PC-9 (cell line): Measurements from ENCODE around the gene NKAIN2. TPM values are rescaled to one million over a fixed set of nuclear protein-coding genes. Genes with fewer than 3 reads are reported as not detected.

Experiments
- BruUV-seq: library from RNA; stranded (reverse); fragments of 400-500 nt; replicated peaks from 2 replicates; lab custom pipeline; 2021; lab: Mats Ljungman, UMichigan
- CTCF ChIA-PET: fragments of 300-600 bp; sonication (Branson Sonifier 250); formaldehyde crosslinking; loops from one replicate; lab custom pipeline; 2022; ENCODE audit warnings: antibody characterized with exemption; lab: Charles Lee
- POLR2A ChIA-PET: fragments of 300-600 bp; sonication (Branson Sonifier 250); formaldehyde crosslinking; loops from one replicate; lab custom pipeline; 2022; ENCODE audit warnings: antibody characterized with exemption; ENCODE audit not compliant: unreplicated experiment; lab: Charles Lee
- DNase-seq, 2 experiments: peaks; one replicate each; pipeline versions ENCODE4 v3.0.0 to v3.0.0-alpha.2; 2015 to 2022; ENCODE audit warnings: mixed read lengths in 1 of 2
- H2AFZ ChIP-seq: fragments of 200-600 bp; sonication (generic); 2 replicates; pipeline ENCODE4 v1.8.1; 2017; ENCODE audit warnings: antibody characterized with exemption
- H3F3A ChIP-seq: fragments of 200-600 bp; sonication (generic); 2 replicates; pipeline ENCODE4 v1.8.1; 2017; ENCODE audit warnings: antibody characterized with exemption, mild to moderate bottlenecking, low read depth; ENCODE audit not compliant: insufficient read depth
- H3K27ac ChIP-seq: fragments of 200-600 bp; sonication (generic); 2 replicates; pipeline ENCODE4 v1.6.1; 2016; ENCODE audit warnings: mixed run types
- H3K27me3 ChIP-seq: fragments of 200-600 bp; sonication (generic); 2 replicates; pipeline ENCODE4 v1.6.1; 2016; ENCODE audit warnings: low read depth, mixed run types; ENCODE audit not compliant: insufficient read depth
- H3K36me3 ChIP-seq: fragments of 200-600 bp; sonication (generic); 2 replicates; pipeline ENCODE4 v1.6.1; 2016; ENCODE audit warnings: low read depth, mixed run types
- H3K4me1 ChIP-seq: fragments of 200-600 bp; sonication (generic); replicated peaks from 2 replicates; pipeline ENCODE4 v1.6.1; 2016; ENCODE audit warnings: mixed run types; ENCODE audit not compliant: insufficient read depth
- H3K4me2 ChIP-seq: fragments of 200-600 bp; sonication (generic); 2 replicates; pipeline ENCODE4 v1.6.1; 2017; ENCODE audit warnings: mixed run types
- H3K4me3 ChIP-seq: fragments of 200-600 bp; sonication (generic); 2 replicates; pipeline ENCODE4 v1.6.1; 2016; ENCODE audit warnings: mixed run types
- H3K79me2 ChIP-seq: fragments of 200-600 bp; sonication (generic); 2 replicates; pipeline ENCODE4 v1.6.1; 2017; ENCODE audit warnings: low read depth, mixed run types
- H3K9me2 ChIP-seq: fragments of 200-600 bp; sonication (generic); 2 replicates; pipeline ENCODE4 v1.8.1; 2017; ENCODE audit warnings: mild to moderate bottlenecking; ENCODE audit not compliant: insufficient read depth
- H3K9me3 ChIP-seq: fragments of 200-600 bp; sonication (generic); 2 replicates; pipeline ENCODE4 v1.8.1; 2016; ENCODE audit warnings: low read depth; ENCODE audit not compliant: insufficient read depth
- H4K20me1 ChIP-seq: fragments of 200-600 bp; sonication (generic); 2 replicates; pipeline ENCODE4 v1.8.1; 2017; ENCODE audit not compliant: insufficient read depth
- EZH2 ChIP-seq: fragments of 200-600 bp; sonication (generic); IDR thresholded peaks from 2 replicates; pipeline ENCODE4 v1.8.0; 2017; ENCODE audit warnings: antibody characterized with exemption, low read depth
- intact Hi-C: fragments of 100-400 bp; cut with micrococcal nuclease; formaldehyde crosslinking; loops from one replicate; pipeline ENCODE4 v1.10.0; 2022; ENCODE audit not compliant: unreplicated experiment
- total RNA-seq: library from RNA; stranded (reverse); gene quantifications from 2 replicates; pipeline ENCODE4 v1.2.3, GENCODE V29; 2021
- TF ChIP-seq, protein P1 (sequence below): fragments of 200-600 bp; sonication (generic); conservative IDR thresholded peaks from 2 replicates; pipeline ENCODE4 v1.6.1; 2017; ENCODE audit warnings: mixed run types, antibody characterized with exemption, mild to moderate bottlenecking, moderate library complexity

Gene NKAIN2
- total RNA-seq, 1 experiment from 2014 or later, result not detected

DNA sequence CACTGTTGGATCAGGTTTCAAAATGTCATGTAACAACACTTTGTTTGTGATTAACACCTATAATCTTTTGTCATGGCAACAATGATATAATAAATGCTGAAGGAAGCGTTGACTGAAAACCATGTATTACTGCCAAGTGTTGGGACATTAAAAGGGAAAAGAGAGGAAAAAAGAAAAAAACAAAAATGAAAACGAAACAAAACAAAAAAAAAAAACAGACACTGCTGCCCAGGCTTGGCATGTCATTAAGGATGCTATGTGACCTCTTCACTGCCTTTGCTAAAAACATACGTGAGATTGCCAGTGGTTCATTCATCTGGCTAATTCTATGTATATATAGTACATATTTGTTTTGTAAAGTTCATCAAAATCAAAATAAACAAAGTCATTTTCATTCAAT is 641.9 kb downstream of the NKAIN2 start:
- DNase-seq, result no peak

DNA sequence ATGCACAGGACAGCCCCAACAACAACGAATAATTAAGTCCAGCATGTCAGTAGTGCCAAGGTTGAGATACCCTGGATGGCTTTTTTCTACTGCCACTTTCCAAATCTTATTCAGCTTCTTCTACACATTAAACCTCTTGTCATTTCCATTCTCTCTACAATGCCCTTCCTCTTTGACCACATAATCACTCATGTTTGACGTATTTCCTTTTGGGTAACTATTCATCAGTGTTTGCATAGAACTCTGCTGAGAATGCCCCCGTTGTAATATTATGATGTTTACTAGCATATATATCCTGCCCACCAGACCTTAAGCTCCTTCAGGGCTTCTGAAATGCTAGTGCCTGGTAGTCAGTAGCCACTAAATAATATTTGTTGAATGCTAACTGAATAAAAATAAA is 643.3 kb downstream of the NKAIN2 start:
- CTCF ChIA-PET, result no interaction called here
- intact Hi-C loops, result no loop called here

More for the DNA sequence above, 641.9 kb downstream of the NKAIN2 start:
- Histone ChIP-seq H3K9me2 (no peaks in the 10 kb centered on the region), H2AFZ (no peak overlapping the region), H3K4me1 (no peaks in the 10 kb centered on the region), H3F3A (no peaks in the 10 kb centered on the region), H3K9me3 (no peaks in the 10 kb centered on the region), H3K27ac (no peak overlapping the region), H3K4me2 (no peak overlapping the region), H3K27me3 (no peaks in the 10 kb centered on the region), H3K4me3 (no peak overlapping the region), H3K36me3 (no peaks in the 10 kb centered on the region), H4K20me1 (no peaks in the 10 kb centered on the region), H3K79me2 (no peaks in the 10 kb centered on the region)
- BruUV-seq, result no TSS peak
- intact Hi-C loops, result no loop called here
- POLR2A ChIA-PET, result no interaction called here
- CTCF ChIA-PET, result no interaction called here
- TF ChIP-seq, protein P1, sequence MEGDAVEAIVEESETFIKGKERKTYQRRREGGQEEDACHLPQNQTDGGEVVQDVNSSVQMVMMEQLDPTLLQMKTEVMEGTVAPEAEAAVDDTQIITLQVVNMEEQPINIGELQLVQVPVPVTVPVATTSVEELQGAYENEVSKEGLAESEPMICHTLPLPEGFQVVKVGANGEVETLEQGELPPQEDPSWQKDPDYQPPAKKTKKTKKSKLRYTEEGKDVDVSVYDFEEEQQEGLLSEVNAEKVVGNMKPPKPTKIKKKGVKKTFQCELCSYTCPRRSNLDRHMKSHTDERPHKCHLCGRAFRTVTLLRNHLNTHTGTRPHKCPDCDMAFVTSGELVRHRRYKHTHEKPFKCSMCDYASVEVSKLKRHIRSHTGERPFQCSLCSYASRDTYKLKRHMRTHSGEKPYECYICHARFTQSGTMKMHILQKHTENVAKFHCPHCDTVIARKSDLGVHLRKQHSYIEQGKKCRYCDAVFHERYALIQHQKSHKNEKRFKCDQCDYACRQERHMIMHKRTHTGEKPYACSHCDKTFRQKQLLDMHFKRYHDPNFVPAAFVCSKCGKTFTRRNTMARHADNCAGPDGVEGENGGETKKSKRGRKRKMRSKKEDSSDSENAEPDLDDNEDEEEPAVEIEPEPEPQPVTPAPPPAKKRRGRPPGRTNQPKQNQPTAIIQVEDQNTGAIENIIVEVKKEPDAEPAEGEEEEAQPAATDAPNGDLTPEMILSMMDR, result no peak
- TF ChIP-seq EZH2, result no peak

DNA sequence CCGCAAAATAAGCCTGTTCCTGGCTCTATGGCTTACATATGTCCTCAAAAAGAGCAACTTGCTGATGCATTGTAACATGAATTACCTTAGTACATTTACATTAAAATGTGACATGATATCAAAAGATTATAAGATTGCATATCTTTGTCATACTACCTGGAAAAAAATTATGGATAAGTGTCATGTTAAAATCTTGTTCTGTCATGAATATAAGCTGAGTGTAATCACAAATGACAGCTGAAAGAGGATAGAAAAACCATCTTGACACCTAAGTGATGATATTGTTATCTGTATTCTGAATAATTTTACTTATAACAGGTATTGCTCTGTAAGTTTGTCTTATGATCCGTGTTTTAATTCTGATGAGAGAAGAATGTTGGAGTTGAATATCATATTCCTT is 655.6 kb downstream of the NKAIN2 start:
- BruUV-seq, result no TSS peak
- Histone ChIP-seq H3K36me3 (no peaks in the 10 kb centered on the region), H3K27ac (no peak overlapping the region), H3K4me1 (no peaks in the 10 kb centered on the region), H4K20me1 (no peaks in the 10 kb centered on the region), H2AFZ (no peak overlapping the region), H3F3A (no peaks in the 10 kb centered on the region), H3K27me3 (no peaks in the 10 kb centered on the region), H3K79me2 (no peaks in the 10 kb centered on the region), H3K4me2 (no peak overlapping the region), H3K9me2 (0 out of 2 replicates have a peak, but pooled peaks cover 3% of the 10 kb centered on the region), H3K4me3 (no peak overlapping the region), H3K9me3 (no peaks in the 10 kb centered on the region)
- no peak for DNase-seq
- ChIA-PET CTCF (no interaction called here), POLR2A (no interaction called here)
- intact Hi-C loops, result no loop called here
- TF ChIP-seq EZH2, result no peak
- TF ChIP-seq, protein P1, result no peak

More for the DNA sequence above, 643.3 kb downstream of the NKAIN2 start:
- Histone ChIP-seq H2AFZ (no peak overlapping the region; the same call in 1 of the 2 replicates), H3K79me2 (no peaks in the 10 kb centered on the region), H4K20me1 (no peaks in the 10 kb centered on the region), H3K36me3 (no peaks in the 10 kb centered on the region), H3K4me1 (no peaks in the 10 kb centered on the region), H3K9me3 (no peaks in the 10 kb centered on the region), H3K4me3 (no peak overlapping the region), H3K4me2 (no peak overlapping the region), H3K27me3 (no peaks in the 10 kb centered on the region), H3K9me2 (no peaks in the 10 kb centered on the region), H3K27ac (no peak overlapping the region), H3F3A (no peaks in the 10 kb centered on the region)
- POLR2A ChIA-PET, result no interaction called here
- no TSS peak for BruUV-seq
- TF ChIP-seq EZH2, result no peak
- TF ChIP-seq, protein P1, result no peak
- no peak for DNase-seq
